Activated CD4-positive, CD25-positive, alpha-beta regulatory T cell (primary cell): ENCODE results near the gene RPS18.

Experiments used
- DNase-seq, 4 experiments: peaks; one replicate each; lab custom pipeline; 2025; lab: John Stamatoyannopoulos, UW

The RPS18 gene

DNA sequence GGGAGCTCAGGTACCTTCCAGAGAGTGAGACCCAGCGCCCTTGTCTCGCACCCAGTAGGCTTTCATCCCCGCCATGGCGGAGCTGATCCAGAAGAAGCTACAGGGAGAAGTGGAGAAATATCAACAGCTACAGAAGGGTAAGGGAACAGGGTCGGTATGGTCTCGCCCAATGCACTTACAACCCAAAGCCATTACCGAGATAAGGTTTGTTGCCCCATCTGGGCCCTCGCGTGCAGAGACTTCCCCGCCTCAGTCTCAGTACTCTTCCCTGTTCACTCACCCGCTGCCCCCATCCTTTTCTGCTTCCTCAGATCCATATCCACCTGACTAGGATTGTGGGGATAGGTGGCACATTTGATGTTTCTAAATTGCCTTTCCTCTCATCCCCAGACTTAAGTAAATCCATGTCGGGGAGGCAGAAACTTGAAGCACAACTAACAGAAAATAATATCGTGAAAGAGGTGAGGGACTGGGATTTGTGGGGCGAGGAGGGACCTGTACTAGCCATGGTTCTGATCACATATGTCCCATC is 18.0 kb downstream of the RPS18 start:
- DNase-seq, result no peak

DNA sequence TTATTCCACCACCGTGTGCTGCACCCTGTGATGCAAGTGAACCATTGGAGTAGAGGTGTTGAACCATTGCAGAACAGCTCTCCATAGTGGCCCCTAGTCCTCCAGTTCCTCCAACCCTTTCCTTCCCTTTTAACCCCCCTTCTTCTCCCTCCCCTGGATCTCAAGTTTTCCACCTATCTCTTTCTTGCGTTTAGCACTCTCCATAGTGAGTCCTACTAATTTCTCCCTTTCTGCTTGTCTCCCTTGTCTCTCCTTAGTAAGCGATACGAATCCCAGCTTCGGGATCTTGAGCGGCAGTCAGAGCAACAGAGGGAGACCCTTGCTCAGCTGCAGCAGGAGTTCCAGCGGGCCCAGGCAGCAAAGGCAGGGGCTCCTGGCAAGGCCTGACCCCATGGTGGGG is 18.6 kb downstream of the RPS18 start:
- DNase-seq, result no peak

DNA sequence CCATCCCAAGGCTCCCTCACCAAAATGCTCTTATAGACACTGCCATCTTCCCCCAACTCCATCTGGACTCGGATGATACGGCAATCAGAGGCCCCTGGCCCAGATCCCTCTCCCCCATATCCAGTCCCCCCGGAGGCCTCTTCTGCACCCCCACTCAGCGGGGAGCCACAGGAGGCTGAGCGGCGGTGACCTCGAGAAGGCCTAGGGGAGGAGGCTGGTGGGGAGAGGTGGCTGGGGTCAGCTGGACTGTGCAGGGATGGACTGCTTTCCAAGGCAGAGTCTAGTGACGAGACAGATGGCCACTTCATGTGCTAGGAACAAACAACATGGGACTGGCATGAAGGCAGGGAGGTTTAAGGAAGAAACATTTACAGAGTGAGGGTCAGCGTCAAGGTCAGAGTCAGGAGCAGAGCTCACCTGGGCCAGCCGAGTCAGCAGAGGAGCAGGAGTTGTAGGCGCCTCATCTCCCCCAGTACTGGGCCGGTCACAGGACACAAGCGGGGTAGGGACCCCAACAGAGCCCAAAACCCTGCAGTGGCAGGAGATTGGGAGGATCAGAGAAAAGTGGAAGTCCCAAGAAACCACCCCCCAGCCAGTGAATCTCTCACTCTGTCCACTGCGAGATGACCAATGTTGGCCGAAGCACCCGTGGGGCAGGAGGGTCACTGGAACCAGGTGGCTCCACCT is 21.3 kb downstream of the RPS18 start:
- no peak for DNase-seq

DNA sequence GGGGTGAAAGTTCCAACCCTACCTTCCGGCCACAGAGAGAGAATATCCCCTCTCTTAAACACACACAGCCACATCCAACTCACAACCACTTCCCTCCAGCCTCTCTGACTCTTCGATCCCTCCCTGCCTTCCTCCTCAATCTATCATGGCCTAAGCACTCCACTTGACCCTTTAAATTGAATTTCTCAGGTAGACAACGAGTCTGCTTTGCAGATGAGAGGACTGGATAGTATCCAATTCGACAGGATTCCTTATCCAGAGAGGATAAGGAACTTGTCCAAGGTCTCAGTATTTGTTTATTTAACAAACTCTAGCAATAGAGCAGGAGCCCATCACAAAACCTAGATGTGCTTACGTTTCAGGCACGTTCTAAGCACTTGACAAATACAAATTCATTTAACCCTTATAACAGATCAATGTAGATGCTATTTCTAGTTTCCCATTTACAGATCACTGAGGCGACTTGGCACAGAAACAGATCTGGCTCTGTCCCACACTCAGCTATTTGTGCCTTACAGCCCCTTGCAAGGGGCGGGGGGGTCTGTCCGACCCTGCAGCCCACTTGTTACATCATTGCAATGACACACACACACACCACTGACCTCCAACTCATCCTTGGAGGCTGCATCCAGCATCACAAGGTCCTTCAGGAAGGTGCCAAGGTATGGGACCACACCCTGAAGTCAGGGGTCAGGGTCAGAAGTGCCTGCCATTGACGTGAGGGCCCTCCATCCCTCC is 22.4 kb downstream of the RPS18 start:
- no peak for DNase-seq

DNA sequence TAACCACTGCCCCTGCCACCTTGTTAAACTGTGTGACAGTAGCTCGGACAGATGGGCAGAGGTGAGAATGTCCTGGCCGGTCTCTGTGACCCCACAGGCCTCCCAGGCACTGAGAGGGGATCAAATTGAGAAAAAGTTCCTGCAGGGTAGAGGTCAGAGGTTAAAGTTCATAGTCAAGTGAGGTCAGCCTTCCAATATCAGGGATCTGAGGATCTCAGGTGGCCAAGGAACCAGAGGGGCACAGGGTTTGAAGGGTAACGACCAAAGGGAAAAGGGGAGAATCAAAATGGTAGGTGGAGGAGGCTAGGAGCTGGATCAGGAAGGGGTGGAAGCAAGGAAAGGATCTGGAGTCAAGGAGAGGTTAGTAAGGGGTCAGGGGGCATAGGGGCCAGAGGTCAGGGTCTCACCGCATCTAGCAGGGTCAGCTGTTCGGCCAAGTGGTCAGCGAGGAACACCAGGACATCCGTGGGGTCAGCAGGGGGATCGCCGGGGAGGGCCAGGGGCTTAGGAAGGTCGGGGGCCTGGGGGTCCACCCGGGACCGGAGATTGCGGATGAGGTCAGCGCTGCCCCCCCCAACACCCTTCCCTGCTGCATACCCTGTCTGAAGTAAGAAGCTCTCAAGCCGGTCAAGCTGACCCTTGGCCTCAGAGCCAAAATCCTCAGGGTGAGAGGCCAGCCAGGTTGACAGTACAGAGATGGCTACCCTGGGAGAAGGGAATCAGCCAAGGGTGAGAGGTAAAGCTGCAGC is 23.9 kb downstream of the RPS18 start:
- DNase-seq, result no peak

DNA sequence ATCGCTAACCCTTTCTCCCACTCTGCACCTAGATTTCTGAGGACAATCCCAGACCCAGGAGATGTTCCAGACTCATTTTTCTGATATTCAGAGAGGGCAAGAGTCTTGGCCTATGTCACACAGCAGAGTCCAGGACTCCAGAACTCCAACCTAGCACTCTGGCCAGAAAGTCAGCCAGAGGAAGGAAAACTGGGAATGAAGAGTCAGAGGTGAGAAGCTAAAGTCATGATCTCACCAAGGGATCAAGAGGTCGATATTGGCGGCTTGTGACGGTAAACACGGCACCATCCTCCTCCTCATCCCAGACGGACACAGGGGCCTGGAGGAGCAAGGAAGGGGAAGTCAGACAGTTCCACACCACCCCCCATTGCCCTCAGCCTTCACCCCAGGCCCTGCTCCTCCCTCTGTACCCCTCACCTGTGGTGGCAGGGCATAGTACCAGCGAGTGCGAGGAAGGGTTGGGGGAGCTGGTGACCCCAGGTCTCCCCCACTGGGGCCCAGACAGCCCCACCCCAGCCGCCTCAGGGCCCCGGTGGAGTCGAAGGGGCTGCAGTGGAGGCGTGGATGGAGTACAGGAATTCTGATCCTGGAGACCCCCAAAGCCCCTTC is 25.0 kb downstream of the RPS18 start:
- no peak for DNase-seq

DNA sequence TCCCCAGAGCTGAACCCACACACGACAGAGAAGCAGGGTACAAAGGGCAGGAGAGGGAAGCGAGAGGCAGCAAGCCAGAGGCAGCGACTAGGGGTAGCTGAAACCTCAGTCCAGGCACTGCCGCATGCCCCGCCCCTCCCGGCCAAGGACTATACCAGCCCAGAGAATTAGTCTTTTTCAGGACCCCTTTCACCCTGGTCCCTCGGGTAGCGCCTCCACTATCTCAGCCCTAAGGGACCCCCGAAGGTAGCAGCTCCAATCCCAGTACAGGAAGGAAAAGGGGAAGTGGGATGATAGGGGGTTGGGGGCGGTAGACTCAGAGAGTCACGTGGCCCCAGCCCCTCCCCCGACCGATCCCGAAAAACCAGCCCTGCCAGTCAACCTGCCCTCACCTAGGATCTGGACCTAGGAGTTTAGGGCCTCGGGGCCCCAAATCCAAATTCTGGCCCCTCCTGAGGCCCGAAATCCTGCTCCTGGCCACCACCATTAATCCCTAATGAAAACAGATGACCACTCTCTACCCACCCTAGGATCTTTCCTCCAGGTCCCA is 25.6 kb downstream of the RPS18 start:
- no peak for DNase-seq

DNA sequence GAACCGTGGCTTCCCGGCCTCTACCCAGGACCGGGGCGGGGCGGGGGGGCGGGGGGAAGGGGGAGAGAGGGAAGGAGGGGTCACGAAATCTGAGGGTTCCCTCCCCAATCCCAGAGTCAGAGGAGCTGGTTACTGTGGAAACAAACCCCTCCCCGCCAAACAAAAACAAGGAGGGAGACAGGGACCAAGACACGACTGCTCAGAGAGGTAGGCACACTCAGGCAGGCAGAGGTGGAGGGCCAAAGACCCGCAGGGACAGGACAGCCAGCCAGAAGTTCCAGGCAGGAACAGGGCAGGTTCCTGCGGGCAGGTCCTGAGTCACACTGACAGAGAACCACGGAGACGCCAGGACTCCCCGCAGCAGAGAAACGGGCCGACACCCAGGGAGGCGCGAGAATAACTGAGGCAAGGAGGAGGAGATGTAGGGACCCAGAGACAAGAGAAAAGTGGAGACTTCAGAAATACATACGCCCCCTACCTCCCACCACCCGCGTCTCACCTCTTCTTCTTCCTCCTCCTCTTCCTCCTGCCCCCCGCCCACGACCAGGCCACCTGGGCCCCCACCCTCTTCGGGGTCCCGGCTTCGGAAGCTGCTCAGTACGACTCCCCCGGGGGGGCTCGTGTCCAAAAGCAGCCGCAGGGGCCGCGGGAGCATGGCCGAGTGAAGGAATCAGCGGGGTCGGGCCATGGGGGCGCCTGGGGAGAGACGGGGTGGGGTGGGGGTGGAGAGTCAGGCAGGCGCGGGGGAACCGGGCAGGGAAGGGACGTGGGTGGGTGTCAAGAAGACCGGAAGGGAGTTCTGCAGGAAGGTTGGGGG is 26.3 kb downstream of the RPS18 start:
- DNase-seq, result no peak

DNA sequence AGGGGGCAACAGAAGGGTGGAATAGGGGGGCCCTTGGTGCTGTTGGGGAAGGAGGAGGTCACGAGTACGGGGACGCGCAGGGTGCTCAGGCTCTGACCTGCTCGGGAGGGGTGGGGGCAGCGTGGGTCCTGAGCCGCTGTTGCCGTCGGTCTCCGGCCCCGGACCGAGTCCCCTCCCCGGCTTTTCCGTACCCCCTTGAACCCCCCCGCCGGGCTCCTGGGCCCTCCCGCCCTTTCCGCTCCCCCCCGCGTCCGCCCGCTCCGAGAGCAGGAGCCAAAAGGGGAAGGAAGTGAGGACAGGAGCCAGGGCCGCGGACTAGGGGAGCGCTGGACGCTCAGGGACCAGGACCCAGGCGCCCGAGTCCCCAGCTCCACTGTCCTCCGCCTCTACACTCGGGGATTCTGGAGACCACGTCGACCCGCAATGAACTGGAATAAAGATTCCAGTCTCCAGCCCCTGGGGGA is 26.9 kb downstream of the RPS18 start, which contains the start of gene RGL2:
Gene RGL2 (minus strand): TSS at position 170 of the 464 bp plus-strand sequence. CDS start 332 bp downstream, outside the sequence.
- DNase-seq, result peak in 2 of 4 experiments; percentile 54 to 68

DNA sequence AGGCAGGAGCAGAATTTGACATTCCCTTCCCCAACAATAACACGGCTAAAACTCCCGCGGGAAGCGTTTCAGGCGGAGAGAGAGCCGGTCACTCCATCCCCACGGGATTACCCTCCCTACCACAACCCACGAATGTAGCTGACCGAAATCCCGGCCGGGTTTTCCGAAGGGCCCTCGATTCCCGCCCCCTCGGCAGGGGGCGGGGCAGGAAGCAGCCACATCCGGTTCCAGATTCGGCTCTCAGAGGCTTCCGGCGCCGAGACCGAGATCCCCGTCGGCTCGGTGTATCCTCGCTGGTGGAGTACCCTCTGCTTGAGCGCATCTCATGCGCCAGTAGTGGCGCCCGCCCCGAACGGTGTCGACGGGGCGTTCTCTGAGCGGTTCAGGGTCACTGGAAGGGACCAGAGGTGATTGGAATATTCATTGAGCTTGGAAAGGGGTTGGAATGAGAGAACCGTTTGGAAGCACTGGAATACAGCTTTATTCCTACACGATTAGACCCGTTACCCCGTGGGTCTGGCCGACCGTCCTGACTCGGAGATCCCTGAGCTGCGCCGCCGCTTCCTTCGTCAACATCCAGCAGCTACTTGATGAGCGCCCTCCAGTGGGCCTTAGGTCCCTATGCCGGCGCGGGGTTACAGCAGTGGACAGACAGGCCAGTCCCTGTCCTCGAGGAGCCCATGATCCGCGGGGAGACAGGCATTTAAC is 27.5 kb downstream of the RPS18 start:
- peak; percentile 78 to 87 (median 84) for DNase-seq

DNA sequence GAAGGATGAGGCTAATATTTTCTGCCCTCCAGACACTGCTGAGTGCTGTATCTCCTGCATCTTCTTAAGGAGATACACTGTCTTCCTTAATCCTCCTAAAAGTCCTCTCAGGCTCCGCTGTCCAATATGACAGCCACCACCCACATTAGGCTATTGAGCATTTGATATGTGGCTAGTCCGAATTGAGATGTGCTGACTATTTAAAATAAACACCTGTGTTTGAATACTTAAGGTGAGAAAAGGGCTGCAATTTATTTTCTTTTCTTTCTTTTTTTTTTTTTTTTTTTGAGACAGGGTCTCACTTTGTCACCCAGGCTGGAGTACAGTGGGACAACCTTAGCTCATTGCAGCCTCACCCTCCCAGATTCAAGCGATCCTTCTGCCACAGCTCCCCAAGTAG is 30.0 kb downstream of the RPS18 start:
- no peak for DNase-seq

DNA sequence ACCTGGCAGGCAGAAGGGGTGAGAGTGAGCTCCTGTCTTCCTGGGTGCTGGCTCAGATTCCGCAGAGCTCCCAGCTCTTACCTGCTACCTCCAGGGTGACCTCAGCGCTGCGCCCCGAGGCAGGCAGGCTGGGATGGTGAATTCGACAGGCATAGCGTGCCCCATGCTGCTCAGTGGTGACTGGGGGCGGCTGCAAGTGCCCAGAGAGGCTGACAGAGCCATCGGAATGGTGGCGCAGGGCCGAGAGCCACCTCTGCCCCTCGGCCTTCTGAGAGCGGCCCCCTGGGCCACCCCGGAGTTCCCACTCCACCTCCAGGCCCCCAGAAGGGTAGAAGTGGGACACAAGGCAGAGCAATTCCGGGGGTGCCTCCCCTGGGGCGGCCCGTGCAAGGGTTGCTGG is 32.3 kb downstream of the RPS18 start:
- no peak for DNase-seq

DNA sequence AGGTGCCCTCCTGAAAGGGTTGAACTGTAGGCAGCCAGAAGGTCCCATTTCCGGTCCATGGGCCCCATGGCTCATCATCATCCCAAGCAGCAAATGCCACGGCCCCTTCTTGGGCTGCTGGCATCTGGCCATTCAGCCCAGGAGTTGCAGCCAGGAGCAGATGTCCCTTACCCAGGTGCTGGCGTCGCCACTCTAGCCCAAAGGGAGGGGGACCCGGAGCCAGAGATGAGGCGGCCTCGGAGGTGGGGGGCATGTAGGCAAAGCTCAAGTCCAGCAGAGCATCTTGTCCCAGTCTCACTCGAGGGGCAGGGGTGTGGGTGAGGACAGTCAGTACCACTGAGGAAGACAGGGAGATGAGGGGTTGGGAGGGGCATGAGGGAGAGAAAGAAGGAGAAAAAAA is 33.2 kb downstream of the RPS18 start:
- DNase-seq, result no peak

DNA sequence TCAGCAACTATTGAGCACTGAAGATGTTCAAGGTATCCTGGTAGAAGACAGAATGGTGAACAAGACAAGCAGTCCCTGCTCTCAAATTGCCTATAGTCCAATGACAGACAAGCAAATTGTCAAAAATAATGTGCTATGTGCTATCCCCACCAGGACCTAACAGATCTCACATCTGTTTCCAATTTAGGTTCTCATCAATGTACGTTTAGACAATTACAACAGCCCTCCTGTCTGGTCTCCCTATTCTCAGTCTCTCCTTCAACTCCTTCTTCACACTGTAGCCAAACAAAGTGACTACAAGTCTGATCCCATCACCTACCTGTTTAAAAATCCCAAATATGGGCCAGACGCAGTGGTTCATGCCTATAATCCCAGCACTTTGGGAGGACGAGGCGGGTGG is 34.5 kb downstream of the RPS18 start:
- no peak for DNase-seq

DNA sequence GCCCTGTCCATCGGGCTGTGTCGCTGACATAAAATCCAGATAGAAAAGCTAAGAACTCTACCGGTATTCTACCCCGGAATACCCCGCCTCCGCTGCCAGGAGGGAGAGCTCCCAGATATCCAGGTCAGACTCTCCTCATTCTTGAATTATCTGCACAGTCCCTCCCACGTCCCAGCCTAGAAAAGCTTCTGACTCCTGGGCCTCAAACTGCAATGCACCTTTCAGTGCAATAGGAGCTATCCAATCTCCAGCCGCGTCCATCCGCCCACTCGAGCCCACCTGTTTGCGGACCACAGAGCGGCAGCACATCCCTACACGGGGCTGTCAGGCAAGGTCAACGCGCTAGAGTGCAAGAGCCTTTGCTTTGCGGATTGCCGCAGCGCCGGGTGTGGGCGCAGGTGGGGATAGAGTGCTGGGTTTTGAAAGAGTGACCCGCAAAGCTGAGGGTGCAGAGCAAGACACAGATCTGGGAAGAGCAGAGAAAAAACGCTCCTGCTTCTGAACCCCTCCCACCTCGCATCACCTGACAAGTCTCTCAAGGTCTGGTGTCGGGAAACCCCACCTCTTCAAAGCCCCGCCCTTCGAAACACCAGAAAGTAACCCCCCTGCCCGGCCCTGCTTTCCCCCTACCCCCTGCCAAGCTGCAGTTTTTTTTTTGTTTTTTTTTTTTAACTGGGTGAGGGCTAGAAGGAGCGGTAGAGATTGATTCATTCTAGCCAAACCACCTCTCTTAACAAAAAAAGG is 40.7 kb downstream of the RPS18 start:
- DNase-seq, result peak; percentile 32 to 68 (median 54)

DNA sequence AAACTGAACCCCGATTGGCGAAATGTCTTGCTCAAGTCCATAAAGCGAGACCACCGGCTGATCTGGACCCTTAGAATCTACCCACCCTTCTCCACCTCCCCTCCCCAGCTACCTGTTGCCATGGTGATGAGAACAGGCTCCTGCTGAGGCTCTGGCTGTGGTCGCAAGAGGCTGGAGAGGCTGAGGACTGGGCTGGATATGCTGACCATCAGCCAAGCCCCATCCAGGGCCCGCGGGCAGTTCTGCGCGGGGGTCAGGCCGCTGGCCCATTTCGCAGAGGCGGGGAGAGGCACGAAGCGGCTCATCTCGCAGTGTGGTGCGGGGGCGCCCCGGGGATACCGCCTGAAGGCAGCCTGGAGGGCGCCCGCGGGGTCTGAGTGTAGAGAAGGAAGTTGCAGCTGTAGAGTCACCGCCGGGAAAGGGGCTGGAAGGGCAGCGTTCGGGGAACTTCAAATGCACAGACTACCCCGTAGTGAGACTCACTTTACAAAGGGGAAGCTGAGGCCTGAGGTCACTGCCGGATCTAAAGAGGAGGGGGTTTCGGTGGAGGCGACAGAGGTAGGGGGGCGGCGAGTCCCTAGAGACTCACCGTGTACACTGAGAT is 41.3 kb downstream of the RPS18 start:
- peak in 1 of 4 experiments; percentile 31 for DNase-seq

DNA sequence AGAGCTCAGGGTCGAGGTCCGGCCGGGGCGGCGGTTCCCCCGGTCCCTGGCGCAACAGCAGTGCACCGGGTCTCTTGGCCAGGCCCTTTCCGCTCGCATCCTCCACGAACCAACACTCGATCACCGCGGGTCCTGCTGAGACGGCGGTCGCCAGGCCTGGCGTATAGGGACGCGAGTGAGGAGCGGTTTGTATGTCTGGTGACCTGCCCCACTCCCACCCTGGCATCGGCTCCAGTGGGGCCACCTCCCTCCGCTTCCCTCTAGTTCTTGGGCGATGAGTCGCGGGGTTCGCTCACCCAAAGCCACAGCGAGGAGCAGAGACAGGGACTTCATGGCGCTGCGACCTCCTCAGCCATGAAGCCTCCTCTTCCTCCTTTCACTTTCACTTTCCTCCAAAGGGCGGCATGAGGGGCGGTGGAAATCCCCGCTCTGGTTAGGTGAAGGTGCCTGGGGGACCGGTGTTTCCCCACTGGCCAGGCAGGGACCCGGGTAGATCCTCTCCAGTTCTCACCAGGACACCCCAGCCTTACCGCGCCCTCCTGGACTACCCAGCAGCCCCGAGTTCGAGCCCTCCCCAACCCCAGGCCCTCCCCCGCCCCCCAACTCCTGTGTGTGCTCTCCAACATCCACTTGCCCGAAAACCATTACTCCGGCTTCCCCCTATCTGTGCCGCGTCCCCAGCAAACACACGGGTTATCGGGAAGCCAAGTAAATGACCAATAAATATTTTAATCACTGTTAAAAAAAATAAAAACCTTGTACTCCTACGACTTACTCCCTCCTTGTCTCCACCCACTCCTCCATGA is 42.0 kb downstream of the RPS18 start, which contains the start of gene TAPBP:
Gene TAPBP (minus strand): TSS at position 370 of the 806 bp plus-strand sequence. CDS start 37 bp downstream, at position 333.
- DNase-seq, result peak; percentile 52 to 71 (median 60)

DNA sequence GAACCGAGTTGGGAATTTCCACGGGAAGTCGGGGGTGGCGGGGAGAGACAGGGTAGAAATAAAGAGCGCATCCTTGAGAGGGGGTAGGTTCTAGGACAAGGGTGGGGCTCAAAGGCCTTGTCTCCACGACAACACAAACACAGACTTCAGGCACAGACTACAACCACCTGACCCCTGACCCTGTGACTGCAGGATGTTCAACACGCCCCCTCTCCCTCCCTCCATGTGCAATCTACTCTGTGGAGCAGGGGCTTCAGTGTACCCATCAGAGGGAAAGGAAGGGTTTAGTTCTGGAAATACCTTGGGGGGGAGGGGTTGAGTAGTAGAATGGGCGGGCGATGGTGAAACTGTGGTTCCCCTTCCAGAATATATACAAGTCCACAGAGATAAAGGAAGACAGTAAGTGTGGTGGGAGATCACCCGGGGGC is 42.7 kb downstream of the RPS18 start:
- peak in 3 of 4 experiments; percentile 25 to 41 (median 33) for DNase-seq
